PFSK-1 (cell line): Measurements from ENCODE around the gene GLB1L.
A peak's percentile ranks its signal among the peaks of the same experiment; 100 is the strongest.

ENCODE experiments used
- FOXP2 ChIP-seq: optimal IDR thresholded peaks from 2 replicates; pipeline ENCODE3; 2011; ENCODE audit warnings: borderline replicate concordance, control low read depth, inconsistent platforms; ENCODE audit not compliant: insufficient read depth; ENCODE audit errors: extremely low read length, extremely low read depth
- POLR2AphosphoS5 ChIP-seq: IDR thresholded peaks from 2 replicates; pipeline ENCODE4 v1.6.1; 2012; ENCODE audit warnings: low read depth, mild to moderate bottlenecking, control low read depth, low read length, moderate library complexity
- SIN3A ChIP-seq: IDR thresholded peaks from 2 replicates; pipeline ENCODE4 v1.6.1; 2012; ENCODE audit warnings: mild to moderate bottlenecking, low read length, moderate library complexity, borderline replicate concordance; ENCODE audit not compliant: insufficient read depth
- TAF1 ChIP-seq: IDR thresholded peaks from 2 replicates; pipeline ENCODE4 v1.6.1; 2012; ENCODE audit warnings: low read length, control low read depth, borderline replicate concordance; ENCODE audit not compliant: insufficient read depth
- TF ChIP-seq, protein P1 (sequence below), 2 experiments: IDR thresholded peaks; 2 replicates each; pipeline versions ENCODE4 v1.6.1 to v1.8.0; 2011 to 2012; ENCODE audit warnings: low read depth in 2 of 2, low read length in 2 of 2, control low read depth in 1 of 2, inconsistent platforms in 1 of 2, mild to moderate bottlenecking in 1 of 2, moderate library complexity in 1 of 2; ENCODE audit not compliant: insufficient read depth in 1 of 2

DNA sequence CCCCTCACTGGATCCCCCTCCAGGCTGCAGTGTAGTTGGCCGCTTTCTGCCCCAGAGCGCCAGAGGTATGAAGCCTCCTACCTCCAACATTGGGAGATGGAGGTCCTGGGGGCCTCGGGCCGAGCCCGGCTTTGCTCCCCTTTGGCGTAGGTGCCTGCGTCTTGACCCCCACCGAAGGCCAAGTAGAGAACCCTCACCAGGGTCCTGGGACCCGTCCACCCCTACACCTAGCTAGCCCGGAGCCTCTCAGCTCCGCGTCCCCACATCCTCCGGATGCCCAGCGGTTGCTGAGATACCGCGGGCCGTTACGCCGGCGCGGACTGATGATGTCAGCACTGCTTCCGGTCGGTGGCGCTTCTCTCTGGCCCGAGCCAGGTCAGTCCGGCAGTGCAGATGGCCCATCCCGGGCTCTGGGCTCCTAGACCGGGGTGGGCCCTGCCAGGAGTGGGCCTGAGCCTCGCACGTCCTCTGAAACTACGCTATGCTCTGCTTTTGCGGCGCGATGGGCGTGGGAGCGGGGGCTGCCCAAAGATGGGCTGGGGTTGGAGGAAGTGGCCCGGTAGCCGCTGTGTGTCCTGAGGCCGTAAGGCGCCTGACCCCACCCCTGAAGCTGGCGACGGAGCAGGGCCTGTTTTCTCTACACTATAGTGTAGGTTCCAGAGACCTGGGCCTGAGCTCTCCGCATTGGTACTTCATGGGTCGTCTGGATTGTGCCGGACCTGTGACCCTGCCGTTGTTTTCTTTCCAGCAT lies at the start of gene GLB1L, which contains the start of gene STK16:
- TF ChIP-seq SIN3A: peak; percentile 60; the same call in 1 of the 2 replicates
- TF ChIP-seq, protein P1, sequence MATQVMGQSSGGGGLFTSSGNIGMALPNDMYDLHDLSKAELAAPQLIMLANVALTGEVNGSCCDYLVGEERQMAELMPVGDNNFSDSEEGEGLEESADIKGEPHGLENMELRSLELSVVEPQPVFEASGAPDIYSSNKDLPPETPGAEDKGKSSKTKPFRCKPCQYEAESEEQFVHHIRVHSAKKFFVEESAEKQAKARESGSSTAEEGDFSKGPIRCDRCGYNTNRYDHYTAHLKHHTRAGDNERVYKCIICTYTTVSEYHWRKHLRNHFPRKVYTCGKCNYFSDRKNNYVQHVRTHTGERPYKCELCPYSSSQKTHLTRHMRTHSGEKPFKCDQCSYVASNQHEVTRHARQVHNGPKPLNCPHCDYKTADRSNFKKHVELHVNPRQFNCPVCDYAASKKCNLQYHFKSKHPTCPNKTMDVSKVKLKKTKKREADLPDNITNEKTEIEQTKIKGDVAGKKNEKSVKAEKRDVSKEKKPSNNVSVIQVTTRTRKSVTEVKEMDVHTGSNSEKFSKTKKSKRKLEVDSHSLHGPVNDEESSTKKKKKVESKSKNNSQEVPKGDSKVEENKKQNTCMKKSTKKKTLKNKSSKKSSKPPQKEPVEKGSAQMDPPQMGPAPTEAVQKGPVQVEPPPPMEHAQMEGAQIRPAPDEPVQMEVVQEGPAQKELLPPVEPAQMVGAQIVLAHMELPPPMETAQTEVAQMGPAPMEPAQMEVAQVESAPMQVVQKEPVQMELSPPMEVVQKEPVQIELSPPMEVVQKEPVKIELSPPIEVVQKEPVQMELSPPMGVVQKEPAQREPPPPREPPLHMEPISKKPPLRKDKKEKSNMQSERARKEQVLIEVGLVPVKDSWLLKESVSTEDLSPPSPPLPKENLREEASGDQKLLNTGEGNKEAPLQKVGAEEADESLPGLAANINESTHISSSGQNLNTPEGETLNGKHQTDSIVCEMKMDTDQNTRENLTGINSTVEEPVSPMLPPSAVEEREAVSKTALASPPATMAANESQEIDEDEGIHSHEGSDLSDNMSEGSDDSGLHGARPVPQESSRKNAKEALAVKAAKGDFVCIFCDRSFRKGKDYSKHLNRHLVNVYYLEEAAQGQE (IDR thresholded peaks at IDR 0.05; ENCODE audit: insufficient read depth in 1 of 2, low read depth in 2 of 2, low read length in 2 of 2): 0 out of 4 replicates have a peak, but pooled peaks of 1 of the 2 experiments have one; percentile 17
- peak; percentile 90 for TF ChIP-seq POLR2AphosphoS5
- TF ChIP-seq TAF1: peak; percentile 59; the same call in 1 of the 2 replicates
- peak; percentile 73 for TF ChIP-seq FOXP2
